Measurements from ENCODE around the gene IFNGR1.
"Not testable (repeated sequence)": the region's sequence is repeated elsewhere in the genome, so short reads cannot be mapped to it uniquely, and the experiment has no call there.

Gene IFNGR1

DNA sequence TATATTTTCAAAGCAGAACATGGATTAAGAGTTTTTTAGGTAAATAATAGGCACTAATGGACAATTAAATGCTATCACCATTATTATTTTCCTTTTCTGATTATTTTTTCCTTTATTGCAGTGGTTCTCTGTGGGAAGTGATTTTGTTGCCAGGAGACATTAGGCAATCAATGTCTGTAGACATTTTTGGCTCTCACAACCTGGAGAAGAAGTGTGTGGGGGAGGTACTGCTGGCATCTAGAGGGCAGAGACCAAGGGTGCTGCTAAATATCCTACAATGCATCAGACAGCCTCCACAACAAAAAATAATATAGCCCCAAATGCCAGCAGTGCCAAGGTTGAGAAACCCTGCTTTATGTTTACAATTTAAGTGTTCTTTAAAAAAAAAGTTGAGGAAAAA, 8.3 kb downstream of the IFNGR1 start:
- no peak for DNase-seq

DNA sequence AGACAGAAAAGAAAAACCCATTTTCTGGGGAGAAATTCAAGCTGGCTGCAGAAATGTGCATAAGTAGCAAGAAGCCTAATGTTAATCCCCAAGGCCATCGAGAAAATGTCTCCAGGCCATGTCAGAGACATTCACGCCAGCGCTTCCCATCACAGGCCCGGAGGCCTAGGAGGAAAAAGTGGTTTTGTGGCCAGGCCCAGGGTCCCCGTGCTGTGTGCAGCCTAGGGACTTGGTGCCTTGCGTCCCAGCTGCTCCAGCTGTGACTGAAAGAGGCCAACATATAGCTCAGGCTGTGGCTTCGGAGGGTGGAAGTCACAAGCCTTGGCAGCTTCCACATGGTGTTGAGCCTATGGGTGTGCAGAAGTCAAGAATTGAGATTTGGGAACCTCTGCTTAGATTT, 10.9 kb downstream of the IFNGR1 start:
- no peak for DNase-seq

DNA sequence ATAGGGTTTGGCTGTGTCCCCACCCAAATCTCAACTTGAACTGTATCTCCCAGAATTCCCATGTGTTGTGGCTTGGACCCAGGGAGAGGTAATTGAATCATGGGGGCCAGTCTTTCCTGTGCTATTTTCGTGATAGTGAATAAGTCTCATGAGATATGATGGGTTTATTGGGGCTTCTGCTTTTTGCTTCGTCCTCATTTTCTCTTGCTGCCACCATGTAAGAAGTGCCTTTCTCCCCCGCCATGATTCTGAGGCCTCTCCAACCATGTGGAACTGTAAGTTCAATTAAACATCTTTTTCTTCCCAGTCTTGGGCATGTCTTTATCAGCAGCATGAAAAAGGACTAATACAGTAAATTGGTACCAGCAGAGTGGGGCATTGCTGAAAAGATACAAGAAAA, 11.7 kb downstream of the IFNGR1 start:
- not testable (repeated sequence) for DNase-seq

DNA sequence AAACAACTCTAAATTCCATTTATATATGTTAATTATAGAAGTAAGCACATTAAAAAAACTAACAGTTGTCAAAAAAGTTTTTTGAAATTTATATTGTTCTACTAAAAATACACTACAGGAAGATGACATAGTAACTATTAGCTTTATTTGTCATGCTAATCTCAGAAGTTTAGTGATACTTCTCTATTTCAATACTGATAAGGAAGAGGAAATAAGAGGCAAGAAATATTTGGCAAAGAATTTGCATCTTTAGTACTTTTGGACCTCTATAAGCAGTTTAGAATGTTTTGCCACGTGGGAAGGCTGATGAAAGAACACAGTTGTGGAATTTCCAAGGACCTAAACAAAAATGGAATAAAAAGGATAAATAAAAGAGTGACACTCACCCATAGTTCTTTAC, 12.6 kb downstream of the IFNGR1 start:
- DNase-seq, result no peak

DNA sequence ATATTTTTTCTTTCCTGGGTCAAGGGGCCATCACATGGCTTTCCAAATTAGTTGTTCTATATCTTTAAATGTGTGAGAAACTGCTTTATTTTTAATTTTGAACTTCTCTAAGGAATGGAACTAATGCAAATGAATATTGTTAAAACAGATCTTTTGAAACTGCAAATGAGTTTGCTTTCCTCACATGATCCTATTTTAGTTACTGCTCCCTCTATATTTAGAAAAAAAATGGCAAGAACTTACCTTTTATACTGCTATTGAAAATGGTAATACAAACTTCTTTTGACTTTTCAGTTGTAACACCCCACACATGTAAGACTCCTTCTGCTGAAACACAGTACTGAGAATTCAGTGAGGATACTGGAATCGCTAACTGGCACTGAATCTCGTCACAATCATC, 15.9 kb downstream of the IFNGR1 start:
- no peak for DNase-seq

DNA sequence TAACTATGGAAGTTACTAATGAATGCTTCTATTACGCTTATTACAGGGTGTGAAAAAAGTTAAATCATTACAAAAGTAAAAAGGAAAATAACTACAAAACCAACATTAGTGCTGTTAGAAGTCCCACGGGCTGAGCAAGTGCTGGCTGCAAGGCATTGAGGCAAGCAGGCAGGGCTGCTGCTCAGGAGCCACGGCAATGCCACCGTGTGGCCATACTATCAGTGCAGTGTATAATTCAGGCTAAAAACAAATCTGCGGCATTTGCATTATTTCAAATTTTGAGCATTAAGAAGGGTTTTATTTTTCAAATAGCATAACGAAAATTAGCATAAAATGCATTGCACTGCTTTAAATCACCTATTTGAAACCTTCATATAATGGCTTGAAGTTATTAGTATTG, 17.1 kb downstream of the IFNGR1 start:
- DNase-seq, result peak; percentile 12

DNA sequence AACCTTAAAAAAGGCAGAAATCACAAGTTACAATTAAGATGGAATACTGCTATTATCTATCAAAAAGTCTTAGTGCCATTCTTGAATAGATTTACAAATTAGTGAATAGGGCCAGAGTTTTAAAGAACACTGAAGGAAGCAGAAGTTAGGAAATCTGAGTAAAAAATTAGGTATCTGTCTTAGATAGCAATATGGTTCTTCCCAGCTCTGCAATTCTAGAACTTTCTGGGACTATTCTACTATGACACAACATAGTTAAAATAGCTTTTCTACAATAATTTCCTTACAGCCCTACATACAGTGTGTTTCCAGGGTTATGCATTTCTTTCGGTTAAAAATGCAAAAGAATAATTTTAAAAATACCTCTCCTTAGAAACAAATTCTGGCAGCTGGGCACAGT, 18.2 kb downstream of the IFNGR1 start:
- no peak for DNase-seq

DNA sequence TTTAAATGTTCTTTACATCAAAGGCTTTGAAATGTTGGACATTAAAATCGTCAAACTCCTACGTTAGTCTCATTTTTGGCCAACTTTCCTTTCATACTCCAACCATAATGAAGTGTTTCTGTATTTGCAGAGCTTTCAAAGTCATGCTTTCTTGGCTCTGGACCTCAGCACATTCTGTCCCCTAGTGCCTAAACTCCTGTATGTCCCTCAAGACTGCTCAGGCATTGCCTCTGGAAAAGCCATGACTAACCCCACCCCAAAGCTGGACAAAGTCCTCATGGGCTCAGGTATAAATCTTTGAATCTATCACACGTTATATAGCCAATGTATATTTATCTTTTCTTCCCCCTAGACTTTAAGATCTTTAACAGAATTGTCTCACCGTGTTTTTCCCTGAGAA, 18.9 kb downstream of the IFNGR1 start:
- no peak for DNase-seq

DNA sequence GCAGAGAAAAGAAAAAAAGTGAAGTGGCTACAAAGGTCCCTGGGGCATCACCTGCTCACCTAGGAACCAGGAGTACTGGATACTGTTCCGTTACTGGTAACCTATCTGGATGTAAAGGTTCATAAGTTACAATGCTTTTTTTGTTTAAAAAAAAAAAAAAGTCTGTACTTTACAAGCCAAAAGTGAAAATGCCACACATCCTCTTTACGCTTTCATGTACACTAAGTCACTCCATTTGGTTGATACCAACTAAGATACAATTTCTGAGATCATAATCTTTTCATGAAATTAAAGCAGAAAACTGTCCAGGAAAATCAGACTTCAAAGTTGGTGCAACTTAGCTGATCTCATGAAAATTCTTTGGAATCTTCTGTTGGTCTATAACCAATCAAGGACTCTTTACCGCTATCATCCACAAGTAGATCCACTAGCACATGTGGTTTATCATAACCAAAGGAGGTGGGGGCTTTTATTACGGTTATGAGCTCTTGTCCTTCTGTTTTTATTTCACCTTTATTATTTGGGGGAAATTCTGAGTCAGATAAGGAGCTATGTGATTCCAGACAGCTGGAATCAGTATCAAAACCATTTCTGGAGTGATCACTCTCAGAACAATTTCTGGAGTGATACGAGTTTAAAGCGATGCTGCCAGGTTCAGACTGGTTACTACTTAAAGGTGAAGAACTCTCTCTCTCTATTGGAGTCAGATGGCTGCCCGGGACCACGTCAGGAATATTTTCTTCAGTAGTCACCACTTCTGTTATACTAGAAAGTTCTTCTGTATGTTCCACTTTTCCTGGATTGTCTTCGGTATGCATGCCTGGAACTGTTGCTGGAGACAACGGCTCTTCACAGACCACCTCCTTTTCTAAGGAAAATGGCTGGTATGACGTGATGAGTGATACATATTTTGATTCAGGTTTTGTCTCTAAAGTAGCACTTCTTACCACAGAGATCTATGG, 21.2 kb downstream of the IFNGR1 start:
- DNase-seq, result no peak

DNA sequence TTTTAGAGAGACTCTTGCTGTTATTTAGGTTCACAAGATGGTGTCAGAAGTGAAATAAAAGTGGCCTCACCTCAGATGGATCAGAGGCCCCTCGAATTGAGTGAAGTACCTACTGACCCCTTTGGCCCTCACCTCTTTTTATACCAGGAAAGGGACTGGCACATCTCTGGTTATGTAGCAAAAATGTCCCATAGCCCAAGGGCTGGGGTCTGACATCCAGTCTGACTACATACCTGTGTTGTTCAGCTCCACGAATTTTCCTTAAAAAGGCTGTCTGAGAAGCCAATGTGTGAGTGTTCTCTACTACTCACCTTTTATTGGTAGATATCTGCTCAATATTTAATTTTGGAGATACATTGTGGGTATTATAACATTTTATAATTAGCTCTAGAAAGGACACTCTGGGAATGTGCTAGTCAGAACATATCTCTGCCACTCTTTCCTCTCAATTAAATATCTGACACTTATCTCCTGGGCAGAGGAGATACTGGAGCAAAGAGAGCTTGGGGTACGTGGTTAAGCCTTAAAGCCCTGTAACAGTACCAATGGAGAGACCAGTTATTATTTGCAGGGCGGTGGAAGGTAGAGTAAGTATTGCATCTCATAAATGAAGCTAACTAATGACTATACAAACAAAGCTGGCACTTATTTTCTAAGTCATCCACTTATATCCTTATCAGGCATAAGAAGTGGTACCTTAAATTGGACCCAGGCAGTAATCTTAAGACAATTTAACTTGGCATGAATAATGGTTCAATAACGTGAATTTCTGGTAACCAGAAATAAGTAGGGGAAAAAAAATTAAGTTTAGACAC, 25.7 kb downstream of the IFNGR1 start:
- DNase-seq, result no peak

DNA sequence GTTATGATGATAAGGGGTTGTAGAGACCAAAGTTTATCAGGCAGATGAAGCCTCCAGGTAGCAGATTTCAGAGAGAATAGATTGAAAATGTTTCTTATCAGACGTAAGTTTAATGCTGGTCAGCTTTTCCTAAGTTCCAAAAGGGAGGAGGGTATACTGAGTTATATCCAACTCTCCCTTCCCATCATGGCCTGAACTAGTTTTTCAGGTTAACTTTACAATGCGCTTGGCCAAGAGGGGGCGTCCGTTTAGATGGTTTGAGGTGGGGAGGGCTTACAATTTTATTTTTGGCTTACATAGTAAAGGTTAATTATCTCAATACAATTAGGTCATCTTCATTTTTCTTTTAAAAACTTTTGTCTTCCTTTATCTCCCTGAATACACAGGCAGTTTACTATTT, 26.4 kb downstream of the IFNGR1 start:
- DNase-seq, result no peak

DNA sequence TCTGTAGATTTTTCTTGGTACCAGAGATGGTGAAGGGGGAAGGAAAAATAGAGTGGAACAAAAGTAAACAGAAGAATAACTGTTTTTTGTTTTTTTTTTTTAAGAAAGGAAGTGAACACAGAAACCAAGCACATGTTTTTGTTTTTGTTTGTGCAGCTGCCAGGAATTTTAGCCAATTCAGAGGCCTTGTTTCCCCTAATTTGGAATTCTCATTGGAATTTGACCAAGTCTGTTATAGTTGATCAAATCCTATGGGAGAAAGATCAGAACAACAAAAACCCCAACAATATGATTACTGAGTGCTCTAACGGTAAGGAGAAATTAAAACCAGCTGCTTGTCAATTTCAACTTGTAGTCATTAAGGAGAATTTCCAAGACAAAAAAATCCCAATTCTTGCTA, 27.5 kb downstream of the IFNGR1 start:
- no peak for DNase-seq

DNA sequence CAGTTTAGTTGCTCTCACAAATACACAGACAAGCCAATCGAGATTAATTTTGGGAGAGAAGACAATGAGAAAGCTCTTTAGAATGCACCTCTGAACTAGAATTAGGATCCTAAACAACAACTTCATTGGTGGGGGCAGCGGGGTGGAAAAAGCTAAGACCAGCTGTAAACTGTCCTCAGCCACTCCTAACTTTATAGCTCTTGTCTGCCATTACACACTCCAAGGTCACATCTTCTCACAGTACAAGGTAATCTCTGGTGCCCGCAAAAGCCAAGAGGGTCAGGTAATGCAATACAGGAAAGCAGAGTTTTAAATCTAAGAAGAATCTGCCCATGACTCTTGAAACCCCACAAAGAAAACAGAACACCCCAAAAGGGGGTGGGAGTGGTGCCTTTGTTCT, 27.9 kb downstream of the IFNGR1 start:
- DNase-seq, result no peak

DNA sequence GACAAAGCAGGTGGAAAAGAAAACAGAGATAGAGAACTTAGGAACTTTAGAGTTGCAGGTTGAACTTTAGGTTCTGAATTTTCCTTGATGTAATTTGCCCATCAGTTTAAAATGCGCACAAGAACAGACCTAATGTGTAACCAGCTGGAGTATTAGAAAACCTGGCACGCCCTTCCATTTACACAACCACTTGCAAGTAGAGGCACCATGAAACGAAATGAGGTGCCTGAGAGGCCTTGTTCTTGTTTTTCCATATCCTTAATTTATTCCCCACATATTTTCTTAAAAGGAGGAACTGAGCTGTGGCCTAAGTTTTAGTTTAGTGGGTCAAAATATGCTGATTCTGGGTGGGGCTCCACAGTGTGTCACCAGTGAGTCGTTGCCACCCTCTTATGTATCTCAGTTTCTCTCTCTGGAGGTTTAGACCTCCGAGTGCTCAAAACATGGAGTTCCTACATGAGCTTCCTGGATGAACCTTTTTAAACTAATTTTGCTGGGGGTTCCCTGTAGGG, 28.5 kb downstream of the IFNGR1 start:
- DNase-seq, result no peak

DNA sequence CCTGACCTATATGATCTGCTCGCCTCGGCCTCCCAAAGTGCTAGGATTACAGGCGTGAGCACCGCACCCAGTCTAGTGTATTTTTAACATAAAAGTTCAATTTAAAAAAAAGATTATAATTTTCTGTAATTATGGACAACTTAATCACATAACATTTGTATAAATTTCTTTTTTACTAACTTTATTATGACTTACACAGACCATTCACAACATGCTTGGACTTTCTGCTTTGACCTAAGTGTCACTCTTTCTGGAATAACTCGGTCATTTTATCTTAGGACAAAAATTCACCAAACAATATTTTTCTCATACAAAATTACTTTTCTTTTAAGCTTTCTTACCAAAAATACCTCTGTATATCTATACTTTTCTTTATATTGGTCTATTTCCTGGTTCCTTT, 30.3 kb downstream of the IFNGR1 start:
- peak; percentile 43 for DNase-seq

DNA sequence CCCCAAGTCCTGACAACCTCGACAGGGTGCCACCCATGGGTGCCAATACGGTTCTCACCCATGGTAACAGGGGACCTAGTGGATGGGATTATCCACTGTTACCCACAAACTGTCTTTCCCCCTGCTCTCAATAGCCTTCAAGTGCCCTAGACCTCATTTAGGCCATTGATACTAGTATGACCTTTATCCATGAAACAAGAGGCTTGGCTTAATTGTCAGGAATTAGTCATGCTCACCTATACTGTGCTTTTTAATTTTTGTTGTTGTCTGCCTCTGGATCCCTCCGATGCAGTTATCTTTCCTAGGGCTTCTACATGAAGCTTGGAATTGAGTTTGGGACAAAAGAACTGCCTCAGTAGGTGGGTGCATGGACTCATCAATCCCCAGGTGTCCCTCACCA, 33.9 kb downstream of the IFNGR1 start:
- DNase-seq, result no peak

DNA sequence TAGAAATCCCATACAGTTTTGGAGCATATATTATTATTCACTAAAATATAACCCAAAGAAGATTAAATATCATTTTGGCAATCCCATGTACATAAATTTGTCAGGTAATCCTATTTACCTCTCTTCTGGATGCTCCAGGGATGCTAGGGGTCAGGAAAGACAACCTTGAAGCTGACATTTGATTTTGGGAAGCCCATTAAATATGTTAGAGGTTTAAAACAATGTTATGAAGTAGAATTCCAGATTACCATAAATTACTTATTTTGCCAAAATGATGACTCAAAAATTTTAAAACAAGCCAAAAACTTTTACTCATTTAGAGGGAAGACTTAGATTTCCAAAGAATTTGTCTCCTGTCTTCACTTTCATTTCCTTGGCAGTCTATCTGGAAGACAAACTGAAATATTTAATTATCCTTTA, 36.5 kb downstream of the IFNGR1 start:
- no peak for DNase-seq

DNA sequence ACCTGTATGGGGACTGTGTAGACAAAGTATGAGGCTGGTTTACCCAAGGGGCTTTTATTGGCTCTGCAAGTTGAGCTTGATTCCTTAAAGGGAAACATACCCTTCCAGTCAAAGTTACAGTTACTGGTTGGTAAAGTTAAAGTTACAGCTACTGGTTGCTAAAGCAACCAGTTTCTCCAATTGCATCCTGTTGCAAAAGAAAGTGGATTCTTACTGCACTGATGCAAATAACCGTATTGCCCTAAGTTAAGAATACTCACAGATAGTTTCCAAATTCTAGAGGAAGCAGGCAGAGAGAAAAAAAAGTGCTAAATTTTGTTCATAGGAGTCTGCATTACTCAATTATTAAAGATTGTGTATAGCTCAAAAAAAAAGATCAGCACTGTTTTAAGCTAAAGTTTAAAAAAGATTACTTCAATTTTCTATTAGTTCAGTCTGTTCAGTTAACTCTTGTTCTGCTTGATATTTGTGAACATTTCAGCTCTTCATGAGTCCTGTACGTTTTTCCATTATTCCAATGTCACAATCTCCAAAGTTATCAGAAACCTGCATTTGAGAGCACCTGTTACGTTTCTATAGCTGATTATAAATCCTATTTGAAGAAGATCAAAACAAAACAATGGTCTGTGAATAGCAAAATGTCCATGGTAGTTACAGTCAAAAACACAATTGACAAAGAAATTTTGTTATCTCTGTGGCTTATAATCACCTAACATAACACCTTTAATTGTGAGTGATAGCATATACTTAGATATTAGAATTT, 37.1 kb downstream of the IFNGR1 start:
- DNase-seq, result no peak

DNA sequence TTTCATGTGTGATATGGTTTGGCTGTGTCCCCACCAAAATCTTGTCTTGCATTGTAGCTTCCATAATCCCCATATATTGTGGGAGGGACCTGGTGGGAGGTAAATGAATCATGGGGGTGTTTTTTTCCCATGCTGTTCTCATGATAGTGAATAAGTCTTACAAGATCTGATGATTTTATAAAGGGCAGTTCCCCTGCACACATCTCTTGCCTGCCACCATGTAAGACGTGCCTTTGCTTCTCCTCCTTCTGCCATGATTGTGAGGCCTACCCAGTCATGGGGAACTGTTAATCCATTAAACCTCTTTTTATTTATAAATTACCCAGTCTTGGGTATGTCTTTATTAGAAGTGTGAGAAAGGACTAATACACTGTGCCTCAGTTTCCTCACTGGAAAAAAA, 41.6 kb downstream of the IFNGR1 start:
- no peak for DNase-seq

DNA sequence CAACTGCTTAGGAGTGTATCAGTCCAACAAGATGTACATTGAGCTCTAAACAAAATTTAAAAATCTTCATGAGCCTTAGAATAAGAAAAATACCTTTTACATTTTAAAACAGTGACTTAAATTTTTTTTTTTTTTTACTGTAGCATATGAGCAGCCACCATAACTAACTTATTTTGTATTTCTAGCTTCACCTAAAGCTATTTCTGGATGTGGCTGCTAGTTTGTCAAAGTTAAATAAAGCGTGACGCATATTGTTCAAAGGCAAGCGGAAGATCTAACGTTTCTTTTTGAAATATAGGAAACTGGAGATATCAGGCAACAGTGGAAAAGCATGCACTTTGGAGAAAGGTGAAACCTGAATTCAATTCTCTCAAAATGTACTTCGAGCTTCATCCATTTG, 42.5 kb downstream of the IFNGR1 start:
- no peak for DNase-seq

DNA sequence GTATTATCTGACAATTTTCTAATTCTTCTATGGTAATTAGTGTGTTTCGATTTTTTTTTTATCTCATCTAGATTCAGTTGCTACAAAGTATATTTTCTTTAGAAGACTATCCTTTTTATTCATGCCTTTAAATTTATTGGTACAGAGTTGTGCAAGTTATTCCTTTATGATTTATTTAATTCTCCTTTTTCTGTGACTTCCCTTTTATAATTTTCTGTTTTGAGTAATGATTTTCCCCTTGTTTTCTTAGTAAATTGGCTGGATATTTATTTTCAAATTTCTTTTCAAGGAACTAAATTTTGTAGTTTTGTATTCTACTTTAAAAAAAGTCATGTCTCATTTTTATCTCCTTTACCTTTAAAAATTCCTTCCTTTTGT, 43.3 kb downstream of the IFNGR1 start:
- DNase-seq, result no peak

DNA sequence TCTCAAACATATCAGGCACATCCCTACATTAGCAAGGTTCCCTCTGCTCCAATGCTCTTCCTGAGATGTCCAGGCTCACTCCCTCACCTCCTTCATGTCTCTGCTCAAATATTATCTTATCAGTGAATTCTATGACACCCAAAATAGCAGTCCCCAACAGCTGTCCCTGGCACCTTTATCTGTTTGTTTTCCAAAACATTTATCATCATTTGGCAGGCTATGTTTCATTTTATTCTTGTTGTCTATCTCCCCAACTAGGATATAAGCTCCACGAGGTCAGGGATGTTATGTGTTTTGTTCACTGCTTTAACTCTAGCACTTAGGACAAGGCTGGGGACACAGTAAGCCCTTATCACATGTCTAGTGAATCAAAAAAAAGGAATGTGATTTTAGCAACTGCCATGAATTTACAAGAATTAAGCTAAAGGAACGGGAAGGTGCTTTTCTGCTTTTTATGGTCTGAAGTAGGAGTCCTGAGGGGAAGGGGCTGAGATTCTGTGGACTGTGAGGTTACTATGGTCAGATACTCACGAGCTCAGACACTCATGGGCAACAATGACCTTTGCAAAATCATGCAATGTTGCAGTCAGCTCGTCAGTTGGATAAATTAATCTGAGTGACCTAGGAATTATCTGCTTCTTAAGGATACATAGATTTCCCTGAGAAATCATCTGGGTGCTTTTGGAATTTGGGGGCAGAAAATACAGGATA, 43.9 kb downstream of the IFNGR1 start:
- DNase-seq, result no peak

DNA sequence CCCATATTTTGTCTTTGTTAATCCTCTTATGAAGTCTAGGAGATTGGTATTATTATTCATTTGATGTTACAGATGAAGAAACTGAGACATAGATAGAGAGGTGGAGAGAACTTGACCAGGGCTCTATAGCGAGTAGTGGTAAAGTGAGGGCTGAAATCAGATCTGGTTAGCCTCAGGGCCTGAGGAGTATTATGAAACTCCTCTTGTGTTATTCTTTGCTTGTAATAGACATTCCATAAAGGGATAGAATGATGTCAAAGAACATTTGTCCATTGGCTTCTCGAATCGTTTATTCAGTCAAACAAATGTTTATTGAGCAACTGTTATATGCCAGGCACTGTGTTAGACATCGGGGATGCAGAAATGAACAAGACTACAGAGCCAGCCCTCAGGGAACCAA, 45.7 kb downstream of the IFNGR1 start, which contains the start of gene IL22RA2:
Gene IL22RA2 (minus strand): TSS at position 144 of the 400 bp plus-strand sequence. CDS start 11,895 bp downstream, outside the sequence.
- no peak for DNase-seq

Measured in NCI-H69 (cell line).